SKM-1 (cell line): ENCODE measurements around the gene MKRN2.
"Not testable (repeated sequence)": the region's sequence is repeated elsewhere in the genome, so short reads cannot be mapped to it uniquely, and the experiment has no call there.

Source experiments
- DNase-seq: peaks from one replicate; lab custom pipeline; 2025; ENCODE audit not compliant: unreplicated experiment; lab: John Stamatoyannopoulos, UW

The MKRN2 gene

DNA sequence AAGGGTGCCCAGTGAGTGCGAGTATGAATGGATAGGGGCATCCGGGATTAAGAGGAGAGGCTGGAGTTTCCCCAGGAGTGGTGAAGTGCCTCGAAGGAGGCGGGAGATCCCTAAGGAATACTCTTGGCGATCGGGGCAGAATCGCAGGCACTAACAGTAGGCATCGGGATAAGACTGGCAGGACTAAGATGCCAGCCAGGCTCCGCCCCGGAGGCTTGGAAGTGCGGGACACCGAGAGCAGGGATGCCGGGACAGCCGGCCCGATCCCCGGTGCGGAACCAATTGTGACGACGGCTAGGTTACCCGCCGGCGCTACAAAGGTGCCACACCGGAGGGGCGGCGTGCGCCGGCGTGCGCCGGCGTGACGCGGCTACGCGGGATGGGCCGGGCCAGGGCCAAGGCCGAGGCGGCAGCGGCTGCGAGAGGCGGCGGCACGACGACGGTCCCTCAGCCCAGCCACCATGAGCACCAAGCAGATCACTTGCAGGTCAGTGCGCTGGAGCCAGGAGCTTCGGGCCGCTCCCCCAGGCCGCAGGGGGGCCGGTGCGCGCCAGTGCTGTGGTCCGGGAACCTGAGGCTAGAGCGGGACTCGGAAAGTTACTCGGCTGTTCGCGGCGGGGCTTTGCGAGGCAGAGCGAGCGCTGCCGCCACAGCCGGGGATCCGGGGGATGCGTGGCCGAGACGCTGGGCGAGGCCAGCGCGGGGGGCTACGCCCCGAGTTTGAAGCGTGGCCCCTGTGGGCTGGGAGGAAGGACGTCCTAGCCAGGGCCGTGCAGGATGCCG, at the start of gene MKRN2:
TSS of gene MKRN2 (plus strand) at position 398 of the 783 bp plus-strand sequence. CDS start at position 462, 64 bp downstream.
- peak; percentile 73 for DNase-seq

DNA sequence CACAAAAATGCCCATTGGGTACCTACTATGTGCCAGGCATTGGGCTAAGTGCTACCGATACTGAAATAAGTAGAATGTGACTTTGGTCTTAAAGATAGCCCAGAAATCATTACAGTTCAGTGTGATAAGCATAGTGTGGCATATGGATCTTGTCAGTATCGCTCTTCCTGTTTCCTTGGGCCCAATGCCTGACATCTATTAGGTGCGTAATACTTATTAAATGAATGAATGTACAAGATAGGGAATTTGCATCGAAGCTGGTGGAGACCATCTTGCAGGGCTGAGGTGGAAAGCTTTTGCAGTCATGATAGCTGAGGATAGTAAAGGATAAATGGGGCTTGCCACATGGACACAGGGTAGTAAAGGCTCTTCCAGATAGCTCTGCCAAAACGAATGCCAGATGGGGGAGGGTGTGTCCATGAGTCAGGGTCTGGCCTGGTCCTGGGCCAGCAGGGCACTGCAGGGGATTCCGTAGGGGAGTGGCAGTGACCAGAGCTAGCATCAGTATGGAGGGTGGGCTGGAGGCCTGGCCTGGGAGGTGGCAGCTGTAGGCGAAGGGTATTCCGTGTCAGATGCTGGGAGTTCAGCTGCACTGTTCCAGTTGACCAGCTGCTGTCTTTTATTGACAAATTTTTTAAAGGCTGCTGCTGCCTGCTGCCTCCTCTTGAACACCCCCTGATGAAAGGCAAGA, 49.2 kb upstream of the MKRN2 start:
- no peak for DNase-seq

DNA sequence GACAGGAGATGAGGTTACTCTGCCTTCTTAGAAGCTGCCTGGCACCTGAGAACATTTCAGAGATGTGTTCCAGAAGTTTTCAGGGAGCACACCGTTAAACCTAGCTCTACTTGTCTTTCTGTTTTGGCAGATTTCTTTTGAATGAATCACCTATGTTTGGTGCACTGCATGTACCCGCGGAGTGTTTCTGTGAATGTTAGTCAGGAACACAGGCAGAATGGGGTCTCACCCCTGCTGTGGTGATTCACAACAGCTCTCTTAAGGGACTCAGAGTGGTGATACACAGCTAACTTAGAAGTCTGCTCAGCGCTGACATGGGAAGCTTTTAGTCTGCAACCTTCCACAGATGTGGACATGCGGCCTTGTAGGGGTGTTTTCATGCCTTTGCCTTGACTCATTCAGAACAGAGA, 48.6 kb upstream of the MKRN2 start:
- no peak for DNase-seq

GRCh38 chr3:12509466-12509865, 47.4 kb upstream of the MKRN2 start:
- DNase-seq: no peak

DNA sequence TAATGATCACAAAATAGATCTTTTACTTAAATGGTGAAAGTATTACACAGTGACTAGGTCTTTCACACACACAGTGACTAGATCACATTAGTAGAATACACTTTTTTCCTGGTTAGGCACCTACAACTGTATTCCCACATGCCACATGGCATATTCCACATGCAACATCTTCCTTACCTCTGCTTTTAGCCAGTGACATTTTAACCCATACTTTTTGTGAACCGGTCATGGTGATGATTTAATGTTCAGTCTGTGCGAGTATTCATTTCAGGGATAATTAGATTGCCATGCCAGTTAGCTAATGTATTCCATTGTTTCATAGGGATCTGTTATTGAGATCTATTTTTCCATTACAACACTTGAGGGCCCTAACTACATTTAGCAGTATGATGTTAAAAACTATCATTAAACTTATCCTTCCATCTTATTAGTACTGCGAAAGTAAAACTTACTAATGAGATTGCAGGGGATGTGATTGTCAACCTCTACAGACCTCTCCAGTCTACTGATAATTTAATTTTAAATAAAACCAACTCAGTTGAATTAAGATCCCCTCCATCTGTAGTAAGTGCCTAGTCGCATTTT, 44.3 kb upstream of the MKRN2 start:
- DNase-seq: no peak

DNA sequence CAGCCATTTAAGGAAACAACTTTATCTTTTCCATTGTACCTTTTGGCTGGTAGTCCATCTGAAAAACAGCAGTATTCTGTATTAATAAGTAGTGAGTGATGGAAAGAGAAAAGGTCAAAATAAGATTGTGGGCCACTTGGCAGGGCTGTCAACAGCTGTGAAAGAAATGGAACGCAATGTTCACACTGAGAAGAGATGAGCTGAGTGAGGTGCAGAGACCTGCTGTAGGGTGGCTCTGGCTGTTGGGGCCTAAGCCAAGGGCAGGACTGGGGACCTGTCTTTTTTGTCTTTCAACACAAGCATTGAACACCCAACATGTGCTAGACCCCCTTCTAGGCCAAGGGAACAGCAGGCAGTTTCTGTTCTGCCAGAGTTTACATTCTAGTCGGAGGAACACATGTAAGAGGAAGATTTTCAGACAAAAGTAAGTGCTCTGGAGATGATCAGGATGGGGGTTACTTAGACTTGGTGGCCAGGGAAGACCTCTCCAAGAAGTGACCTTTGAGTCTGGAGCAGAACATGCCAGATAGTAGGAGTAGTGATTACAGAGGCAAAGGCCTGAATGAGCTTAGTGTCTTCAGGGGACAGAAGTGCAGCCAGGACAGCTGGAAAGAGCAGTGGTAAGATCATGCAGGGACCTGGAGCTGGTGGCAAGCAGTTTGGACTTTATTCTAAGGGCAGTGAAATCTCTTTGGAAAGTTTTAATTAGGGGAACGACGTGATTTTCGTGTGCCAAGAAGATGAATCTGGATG, 43.0 kb upstream of the MKRN2 start:
- DNase-seq: no peak

GRCh38 chr3:12515631-12516030, 41.3 kb upstream of the MKRN2 start:
- no peak for DNase-seq

- no peak for DNase-seq
Measured at GRCh38 chr3:12516873-12517272, 40.0 kb upstream of the MKRN2 start.

GRCh38 chr3:12518261-12519028, 38.4 kb upstream of the MKRN2 start:
- DNase-seq: no peak

DNA sequence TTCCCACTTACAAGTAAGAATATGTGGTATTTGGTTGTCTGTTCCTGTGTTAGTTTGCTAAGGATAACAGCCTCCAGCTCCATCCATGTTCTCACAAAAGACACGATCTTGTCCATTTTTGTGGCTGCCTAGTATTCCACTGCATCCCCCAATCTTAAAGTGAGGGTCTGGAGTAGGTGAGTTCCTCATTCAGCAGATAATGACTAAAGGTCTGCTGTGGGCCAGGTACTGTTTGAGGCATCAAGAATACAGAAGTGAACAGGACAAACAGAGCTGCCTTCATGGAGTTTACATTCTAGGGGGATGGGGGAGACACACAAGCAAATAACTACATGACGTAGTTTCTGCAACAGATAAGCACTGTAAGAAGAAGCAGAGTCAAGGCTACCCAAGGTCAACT, 35.9 kb upstream of the MKRN2 start:
- no peak for DNase-seq

GRCh38 chr3:12522721-12523120, 34.2 kb upstream of the MKRN2 start:
- DNase-seq: no peak

- no peak for DNase-seq
Measured at GRCh38 chr3:12527757-12528143, 29.1 kb upstream of the MKRN2 start.

- no peak for DNase-seq
Measured at GRCh38 chr3:12532182-12532581, 24.7 kb upstream of the MKRN2 start.

- no peak for DNase-seq
Measured at GRCh38 chr3:12536423-12536822, 20.5 kb upstream of the MKRN2 start.

- no peak for DNase-seq
Measured at GRCh38 chr3:12541625-12542024, 15.3 kb upstream of the MKRN2 start.

DNA sequence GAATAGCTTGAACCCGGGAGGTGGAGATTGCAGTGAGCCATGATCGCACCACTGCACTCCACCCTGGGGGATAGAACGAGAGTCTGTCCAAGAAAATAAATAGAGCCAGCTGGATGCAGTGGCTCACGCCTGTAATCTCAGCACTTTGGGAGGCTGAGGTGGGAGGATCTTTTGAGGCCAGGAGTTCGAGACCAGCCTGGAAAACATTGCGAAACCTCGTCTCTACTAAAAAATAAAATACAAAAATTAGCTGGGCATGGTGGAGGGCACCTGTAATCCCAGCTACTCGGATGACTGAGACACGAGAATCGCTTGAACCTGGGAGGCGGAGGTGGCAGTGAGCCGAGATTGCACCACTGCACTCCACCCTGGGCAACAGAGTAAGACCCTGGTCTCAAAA, 13.4 kb upstream of the MKRN2 start:
- DNase-seq: not testable (repeated sequence)

DNA sequence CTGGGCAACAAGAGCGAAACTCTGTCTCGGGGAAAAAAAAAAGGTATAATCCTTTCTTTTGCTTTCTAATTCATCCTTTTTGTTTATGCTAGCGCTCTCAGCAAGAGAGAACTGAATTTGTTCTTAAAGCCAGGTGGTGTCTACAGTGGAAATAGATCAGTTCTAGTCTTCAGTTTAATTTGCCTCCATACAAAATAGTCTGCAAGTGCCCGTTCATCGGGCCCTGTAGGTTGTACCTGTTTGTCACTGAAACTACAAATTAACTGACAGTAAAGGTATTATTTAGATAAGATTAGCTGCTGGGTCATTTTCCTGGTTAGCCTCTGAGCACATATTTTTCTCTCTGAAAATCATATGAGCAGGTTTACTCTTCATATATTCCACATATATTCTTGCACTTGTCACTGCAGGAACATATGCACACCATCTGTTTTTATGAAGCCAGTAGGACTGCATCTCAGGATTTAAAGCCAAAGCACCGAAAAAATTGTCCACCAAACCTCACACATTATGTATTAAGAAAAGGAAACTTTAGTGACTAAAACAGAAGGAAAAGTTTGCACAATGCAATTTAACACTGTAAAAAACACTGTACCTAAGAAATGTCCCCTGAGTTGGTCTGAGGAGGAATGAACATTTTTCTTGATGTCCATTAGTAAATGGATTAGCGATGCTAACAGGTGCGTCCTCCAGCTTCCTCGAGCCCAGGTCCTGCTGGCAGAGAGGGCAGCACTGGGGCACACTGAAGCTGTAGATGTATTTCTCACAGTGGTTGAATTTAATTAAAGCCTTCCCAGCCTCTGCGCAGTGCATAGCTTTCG, 12.0 kb upstream of the MKRN2 start:
- DNase-seq: no peak

DNA sequence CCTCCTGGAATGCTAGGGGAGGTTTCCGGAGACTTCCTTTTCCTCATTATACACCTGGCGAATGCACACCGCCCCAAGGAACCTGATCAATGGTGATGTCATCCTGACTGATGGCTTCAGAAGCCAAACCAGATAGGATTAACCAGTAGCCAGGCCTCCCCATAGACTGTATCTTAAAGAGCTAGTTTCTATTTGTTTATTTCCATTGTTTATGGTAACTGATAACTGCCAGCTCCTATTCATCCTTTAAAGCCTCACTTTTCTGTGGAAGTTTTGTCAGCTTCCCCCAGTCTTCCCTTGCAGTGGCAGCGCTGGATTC, 11.5 kb upstream of the MKRN2 start, which contains the start of gene MKRN2OS:
TSS of gene MKRN2OS (minus strand) at position 27 of the 319 bp plus-strand sequence. CDS start 35 bp downstream, outside the sequence.
- DNase-seq: no peak

DNA sequence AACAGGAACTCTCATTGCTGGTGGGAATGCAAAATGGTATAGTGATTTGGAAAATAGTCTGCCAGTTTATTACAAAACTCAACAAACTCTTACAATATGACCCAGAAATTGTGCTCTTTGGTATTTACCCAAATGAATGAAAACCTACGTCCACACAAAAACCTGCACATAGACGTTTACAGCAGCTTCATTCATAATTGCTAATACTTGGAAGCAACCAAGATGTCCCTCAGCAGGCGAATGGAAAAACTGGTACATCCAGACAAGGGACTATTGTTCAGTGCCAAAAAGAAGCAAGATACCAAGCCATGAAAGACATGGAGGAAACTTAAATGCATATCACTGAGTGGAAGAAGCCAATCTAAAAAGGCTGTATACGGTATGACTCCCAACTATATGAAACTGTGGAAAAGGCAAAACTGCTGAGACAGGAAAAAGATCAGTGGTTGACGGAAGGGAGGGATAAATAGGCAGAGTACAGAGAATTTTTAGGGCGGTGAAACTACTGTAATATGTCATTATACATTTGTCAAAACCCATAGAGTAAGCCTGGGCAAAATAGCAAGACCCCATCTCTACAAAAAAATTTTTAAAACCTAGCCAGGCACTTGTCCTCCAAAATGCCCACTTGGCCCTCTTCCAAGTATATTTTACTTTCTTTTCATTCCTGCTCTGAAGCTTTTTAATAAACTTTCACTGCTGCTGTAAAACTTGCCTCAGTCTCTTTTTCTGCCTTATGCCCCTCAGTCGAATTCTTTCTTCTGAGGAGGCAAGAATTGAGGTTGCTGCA, 6.7 kb upstream of the MKRN2 start:
- DNase-seq: no peak
